ENCODE data around the gene ULK4.

GRCh38 chr3:41441139-41441538 is 520.8 kb downstream of the ULK4 start:
- TF ChIP-seq POLR2AphosphoS5 (IDR thresholded peaks at IDR 0.05) (no peak), CTCF (IDR thresholded peaks at IDR 0.05) (no peak), POLR2A (IDR thresholded peaks at IDR 0.05) (no peak), EP300 (IDR thresholded peaks at IDR 0.05) (no peak)
